Esophagus squamous epithelium (tissue), 5 donors: ENCODE measurements around the gene SPAM1. TPM values are rescaled to one million over a fixed set of nuclear protein-coding genes. Genes with fewer than 3 reads are reported as not detected.

ENCODE experiments used
- DNase-seq: peaks from one replicate; lab custom pipeline; 2025; lab: John Stamatoyannopoulos, UW
- H3K27ac ChIP-seq, 4 donors: fragments of 200-600 bp; sonication (generic); one replicate each; pipeline ENCODE4 v1.5.1; 2016 to 2019; ENCODE audit warnings: mild to moderate bottlenecking in 1 of 4
- H3K27me3 ChIP-seq, 4 donors: fragments of 200-600 bp; sonication (generic); 1 replicate in 3 of 4; 2 replicates in 1 of 4; pipeline versions ENCODE4 v1.5.1 to v1.6.0; 2017 to 2021; ENCODE audit warnings: antibody characterized with exemption in 1 of 4
- H3K36me3 ChIP-seq, 3 donors: fragments of 200-600 bp; sonication (generic); one replicate each; pipeline ENCODE4 v1.5.1; 2016 to 2019
- H3K4me1 ChIP-seq, 3 donors: fragments of 200-600 bp; sonication (generic); one replicate each; pipeline ENCODE4 v1.5.1; 2017 to 2019
- H3K4me3 ChIP-seq, 4 donors: fragments of 200-600 bp; sonication (generic); 1 replicate in 3 of 4; 2 replicates in 1 of 4; pipeline ENCODE4 v1.5.1; 2016 to 2019; ENCODE audit warnings: mild to moderate bottlenecking in 2 of 4, moderate library complexity in 1 of 4
- H3K9me3 ChIP-seq, 3 donors: fragments of 200-600 bp; sonication (generic); one replicate each; pipeline ENCODE4 v1.5.1; 2016 to 2019
- POLR2A ChIP-seq, 4 donors: fragments of 450-650 bp; IDR thresholded peaks; one replicate each; pipeline ENCODE4 v1.6.1; 2017; ENCODE audit warnings: antibody characterized with exemption in 4 of 4, mild to moderate bottlenecking in 4 of 4, moderate library complexity in 3 of 4
- WGBS, 2 donors: methylation state at CpG; one replicate each; pipeline ENCODE4 v1.1.5; 2018; 5-methylcytosine and 5-hydroxymethylcytosine counted together
- intact Hi-C: fragments of 100-400 bp; cut with DNase I; formaldehyde crosslinking; loops from one replicate; pipeline ENCODE4 v1.15.0; 2022
- total RNA-seq, 4 donors: library from RNA; depleted of rRNA; stranded (reverse); fragments of >200 nt; gene quantifications; one replicate each; pipeline ENCODE4 v1.1.0, GENCODE V29; 2016
- TF ChIP-seq, protein P1 (sequence below), 6 experiments: fragments of 450-650 bp in 4 of 6; fragments of 200-600 bp in 2 of 6; sonication (generic) in 2 of 6; IDR thresholded peaks; one replicate each; pipeline ENCODE4 v1.5.1; 2016 to 2019; ENCODE audit warnings: antibody characterized with exemption in 6 of 6, mild to moderate bottlenecking in 4 of 6, moderate library complexity in 4 of 6
- donor health status: DM: yes; HTN: yes; CAD: no.

Gene SPAM1
- total RNA-seq, 4 donors from 2014 or later, result not detected

- Histone ChIP-seq H3K27ac (no peak overlapping the region), H3K4me1 (no peaks in the 10 kb centered on the region), H3K27me3 (no peaks in the 10 kb centered on the region), H3K4me3 (no peak overlapping the region), H3K9me3 (no peaks in the 10 kb centered on the region), H3K36me3 (no peaks in the 10 kb centered on the region)
- intact Hi-C loops, result no loop called here
- TF ChIP-seq POLR2A (IDR thresholded peaks at IDR 0.05), result no peak
- TF ChIP-seq, protein P1, sequence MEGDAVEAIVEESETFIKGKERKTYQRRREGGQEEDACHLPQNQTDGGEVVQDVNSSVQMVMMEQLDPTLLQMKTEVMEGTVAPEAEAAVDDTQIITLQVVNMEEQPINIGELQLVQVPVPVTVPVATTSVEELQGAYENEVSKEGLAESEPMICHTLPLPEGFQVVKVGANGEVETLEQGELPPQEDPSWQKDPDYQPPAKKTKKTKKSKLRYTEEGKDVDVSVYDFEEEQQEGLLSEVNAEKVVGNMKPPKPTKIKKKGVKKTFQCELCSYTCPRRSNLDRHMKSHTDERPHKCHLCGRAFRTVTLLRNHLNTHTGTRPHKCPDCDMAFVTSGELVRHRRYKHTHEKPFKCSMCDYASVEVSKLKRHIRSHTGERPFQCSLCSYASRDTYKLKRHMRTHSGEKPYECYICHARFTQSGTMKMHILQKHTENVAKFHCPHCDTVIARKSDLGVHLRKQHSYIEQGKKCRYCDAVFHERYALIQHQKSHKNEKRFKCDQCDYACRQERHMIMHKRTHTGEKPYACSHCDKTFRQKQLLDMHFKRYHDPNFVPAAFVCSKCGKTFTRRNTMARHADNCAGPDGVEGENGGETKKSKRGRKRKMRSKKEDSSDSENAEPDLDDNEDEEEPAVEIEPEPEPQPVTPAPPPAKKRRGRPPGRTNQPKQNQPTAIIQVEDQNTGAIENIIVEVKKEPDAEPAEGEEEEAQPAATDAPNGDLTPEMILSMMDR (IDR thresholded peaks at IDR 0.05), result no peak
- WGBS, 2 donors, result 24 to 37% methylated on average over 1 of the region's 1 CpG
- DNase-seq, result no peak
These were observed 47.8 kb downstream of the SPAM1 start for GRCh38 chr7:123972831-123973230.

DNA sequence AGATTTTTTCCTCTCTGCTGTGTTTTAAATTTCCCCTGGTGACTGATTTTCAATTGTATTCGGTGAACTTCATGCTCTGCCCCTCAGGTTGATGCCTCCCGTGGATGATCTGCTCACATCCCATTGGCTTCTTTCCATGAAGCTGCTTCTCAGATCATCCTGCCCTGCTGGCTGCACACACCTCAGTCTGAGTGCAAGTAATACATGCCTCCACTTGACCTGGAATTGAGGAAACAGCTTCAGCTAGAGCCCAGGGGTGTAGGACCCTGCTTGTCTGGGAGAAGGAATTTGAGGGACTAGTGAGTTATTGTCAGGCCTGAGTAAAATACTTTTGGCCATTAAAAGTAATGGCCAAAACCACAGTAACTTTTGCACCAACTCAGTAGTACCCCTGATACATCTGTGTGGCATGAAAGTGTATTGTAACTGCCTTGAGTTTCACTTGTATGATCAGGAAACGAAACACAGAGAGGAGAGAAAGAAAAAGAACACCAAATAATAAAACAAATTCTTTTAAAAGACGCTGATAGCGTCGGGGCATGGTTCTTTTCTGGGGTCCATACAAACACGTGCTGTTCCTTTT lies 49.4 kb downstream of the SPAM1 start:
- Histone ChIP-seq H3K4me3 (no peak overlapping the region), H3K27me3 (no peaks in the 10 kb centered on the region), H3K27ac (no peak overlapping the region), H3K9me3 (no peaks in the 10 kb centered on the region), H3K36me3 (no peaks in the 10 kb centered on the region), H3K4me1 (no peaks in the 10 kb centered on the region)
- intact Hi-C loops, result no loop called here
- TF ChIP-seq POLR2A (IDR thresholded peaks at IDR 0.05), result no peak
- TF ChIP-seq, protein P1 (IDR thresholded peaks at IDR 0.05), result no peak
- no peak for DNase-seq
- WGBS, 2 donors, result 47 to 48% methylated on average over 7 of the region's 7 CpGs

GRCh38 chr7:123975084-123975483 lies 50.0 kb downstream of the SPAM1 start:
- intact Hi-C loops, result no loop called here
- H3K4me1 ChIP-seq, result no peaks in the 10 kb centered on the region
- TF ChIP-seq, protein P1 (IDR thresholded peaks at IDR 0.05), result no peak
- no peak for TF ChIP-seq POLR2A (IDR thresholded peaks at IDR 0.05)
- no peak for DNase-seq
- H3K9me3 ChIP-seq, result no peaks in the 10 kb centered on the region
- no peaks in the 10 kb centered on the region for H3K27me3 ChIP-seq
- no peaks in the 10 kb centered on the region for H3K36me3 ChIP-seq
- H3K27ac ChIP-seq, result no peak overlapping the region
- H3K4me3 ChIP-seq, result no peak overlapping the region

GRCh38 chr7:123977081-123977480 lies 52.0 kb downstream of the SPAM1 start:
- Histone ChIP-seq H3K27ac (no peak overlapping the region), H3K27me3 (no peaks in the 10 kb centered on the region), H3K9me3 (no peaks in the 10 kb centered on the region), H3K36me3 (no peaks in the 10 kb centered on the region), H3K4me3 (no peak overlapping the region), H3K4me1 (no peaks in the 10 kb centered on the region)
- intact Hi-C loops, result no loop called here
- TF ChIP-seq, protein P1 (IDR thresholded peaks at IDR 0.05), result no peak
- TF ChIP-seq POLR2A (IDR thresholded peaks at IDR 0.05), result no peak
- no peak for DNase-seq

DNA sequence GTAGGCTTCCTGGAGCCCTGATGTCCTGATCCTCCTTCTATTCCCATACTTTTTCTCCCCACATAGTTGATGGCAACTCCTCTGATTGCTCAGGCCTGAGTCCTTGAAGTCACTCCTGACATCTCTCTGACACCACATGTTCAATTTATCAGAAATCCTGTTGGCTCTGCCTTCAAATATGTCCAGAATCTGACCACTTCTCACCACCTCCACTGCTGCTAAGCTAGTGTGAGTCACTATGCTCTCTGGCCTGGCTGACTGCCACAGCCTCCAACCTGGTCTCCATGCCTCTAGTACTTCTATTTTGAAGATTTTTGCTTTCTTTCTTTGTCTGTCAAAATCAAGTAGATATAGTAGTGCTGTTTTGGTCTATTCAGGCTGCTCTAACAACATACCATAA lies 54.8 kb downstream of the SPAM1 start:
- H3K9me3 ChIP-seq, result no peaks in the 10 kb centered on the region
- TF ChIP-seq, protein P1 (IDR thresholded peaks at IDR 0.05), result no peak
- no peak overlapping the region for H3K27ac ChIP-seq
- H3K36me3 ChIP-seq, result no peaks in the 10 kb centered on the region
- no peak for DNase-seq
- no peaks in the 10 kb centered on the region for H3K4me1 ChIP-seq
- H3K27me3 ChIP-seq, result no peaks in the 10 kb centered on the region
- intact Hi-C loops, result no loop called here
- no peak overlapping the region for H3K4me3 ChIP-seq
